ENCODE data around the gene CIROP. TPM values are rescaled to one million over a fixed set of nuclear protein-coding genes. Genes with fewer than 3 reads are reported as not detected.

CIROP gene
- total and polyA plus RNA-seq, 9 of the 15 experiments (the other 6 are each of a cell fraction or from before 2014, with no cell fraction given), result not detected

DNA sequence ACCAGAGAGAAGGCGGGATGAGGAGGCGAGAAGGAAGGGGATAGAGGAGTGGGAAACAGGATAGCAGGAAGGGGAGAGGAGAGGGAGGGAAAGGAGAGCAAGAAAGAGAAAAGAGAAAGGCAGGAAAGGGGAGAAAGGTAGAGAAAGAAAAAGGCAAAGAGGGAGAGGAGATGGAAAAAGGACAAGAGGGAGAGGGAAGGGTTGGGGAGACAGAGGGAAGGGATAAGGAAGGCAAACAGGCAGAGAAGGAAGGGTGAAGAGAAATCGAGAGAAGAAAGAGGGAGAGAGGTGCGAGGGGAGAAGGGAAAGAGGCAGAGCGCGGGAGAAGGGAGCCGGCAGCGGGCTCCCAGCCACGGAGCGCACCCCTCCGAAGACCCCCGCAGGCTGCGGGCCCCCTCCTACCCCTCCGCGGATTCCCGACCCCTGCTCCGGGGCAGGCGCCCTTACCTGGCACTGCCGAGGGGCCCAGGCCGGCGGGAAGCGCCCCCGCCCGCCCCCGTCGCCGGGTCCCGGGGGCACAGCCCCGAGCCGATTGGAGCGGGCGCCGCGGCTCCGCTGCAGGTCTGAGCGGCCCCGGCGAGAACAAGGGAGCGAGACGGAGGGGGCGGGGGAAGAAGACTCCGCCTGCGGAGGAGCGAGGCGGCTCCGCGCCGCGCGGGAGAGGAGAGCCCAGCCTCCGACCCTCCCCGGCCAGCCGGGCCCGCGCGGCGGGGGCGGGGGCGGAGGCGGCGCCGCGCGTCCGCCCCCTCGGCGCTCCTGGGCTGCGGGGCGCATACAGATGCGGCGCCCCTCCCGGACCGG lies 47.6 kb downstream of the CIROP start, which contains the start of gene CDH24 (continued):
- TF ChIP-seq, protein P1, sequence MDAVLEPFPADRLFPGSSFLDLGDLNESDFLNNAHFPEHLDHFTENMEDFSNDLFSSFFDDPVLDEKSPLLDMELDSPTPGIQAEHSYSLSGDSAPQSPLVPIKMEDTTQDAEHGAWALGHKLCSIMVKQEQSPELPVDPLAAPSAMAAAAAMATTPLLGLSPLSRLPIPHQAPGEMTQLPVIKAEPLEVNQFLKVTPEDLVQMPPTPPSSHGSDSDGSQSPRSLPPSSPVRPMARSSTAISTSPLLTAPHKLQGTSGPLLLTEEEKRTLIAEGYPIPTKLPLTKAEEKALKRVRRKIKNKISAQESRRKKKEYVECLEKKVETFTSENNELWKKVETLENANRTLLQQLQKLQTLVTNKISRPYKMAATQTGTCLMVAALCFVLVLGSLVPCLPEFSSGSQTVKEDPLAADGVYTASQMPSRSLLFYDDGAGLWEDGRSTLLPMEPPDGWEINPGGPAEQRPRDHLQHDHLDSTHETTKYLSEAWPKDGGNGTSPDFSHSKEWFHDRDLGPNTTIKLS (IDR thresholded peaks at IDR 0.05; ENCODE audit: borderline replicate concordance, low read depth), result no peak
- no peak for TF ChIP-seq ZNF212 (CRISPR knock-in tag; IDR thresholded peaks at IDR 0.05)
- TF ChIP-seq, protein P2, sequence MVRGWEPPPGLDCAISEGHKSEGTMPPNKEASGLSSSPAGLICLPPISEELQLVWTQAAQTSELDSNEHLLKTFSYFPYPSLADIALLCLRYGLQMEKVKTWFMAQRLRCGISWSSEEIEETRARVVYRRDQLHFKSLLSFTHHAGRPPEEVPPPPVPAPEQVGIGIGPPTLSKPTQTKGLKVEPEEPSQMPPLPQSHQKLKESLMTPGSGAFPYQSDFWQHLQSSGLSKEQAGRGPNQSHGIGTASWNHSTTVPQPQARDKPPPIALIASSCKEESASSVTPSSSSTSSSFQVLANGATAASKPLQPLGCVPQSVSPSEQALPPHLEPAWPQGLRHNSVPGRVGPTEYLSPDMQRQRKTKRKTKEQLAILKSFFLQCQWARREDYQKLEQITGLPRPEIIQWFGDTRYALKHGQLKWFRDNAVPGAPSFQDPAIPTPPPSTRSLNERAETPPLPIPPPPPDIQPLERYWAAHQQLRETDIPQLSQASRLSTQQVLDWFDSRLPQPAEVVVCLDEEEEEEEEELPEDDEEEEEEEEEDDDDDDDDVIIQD (CRISPR knock-in tag; IDR thresholded peaks at IDR 0.05), result no peak
- TF ChIP-seq ERF (CRISPR knock-in tag; IDR thresholded peaks at IDR 0.05), result no peak
- no peak for TF ChIP-seq MAFK (IDR thresholded peaks at IDR 0.05; ENCODE audit: low read length)
- no peak for TF ChIP-seq ZNF717 (CRISPR knock-in tag; IDR thresholded peaks at IDR 0.05)
- TF ChIP-seq L3MBTL2 (IDR thresholded peaks at IDR 0.05), result no peak
- TF ChIP-seq FOXP4 (CRISPR knock-in tag; IDR thresholded peaks at IDR 0.05; ENCODE audit: borderline replicate concordance), result no peak
- TF ChIP-seq ELF1 (tag; IDR thresholded peaks at IDR 0.05), result no peak; the same call in 1 of the 2 replicates
- no peak for TF ChIP-seq ZFPM2 (CRISPR knock-in tag; IDR thresholded peaks at IDR 0.05)
- TF ChIP-seq BCL6 (CRISPR knock-in tag; IDR thresholded peaks at IDR 0.05), result no peak
- TF ChIP-seq, protein P3, sequence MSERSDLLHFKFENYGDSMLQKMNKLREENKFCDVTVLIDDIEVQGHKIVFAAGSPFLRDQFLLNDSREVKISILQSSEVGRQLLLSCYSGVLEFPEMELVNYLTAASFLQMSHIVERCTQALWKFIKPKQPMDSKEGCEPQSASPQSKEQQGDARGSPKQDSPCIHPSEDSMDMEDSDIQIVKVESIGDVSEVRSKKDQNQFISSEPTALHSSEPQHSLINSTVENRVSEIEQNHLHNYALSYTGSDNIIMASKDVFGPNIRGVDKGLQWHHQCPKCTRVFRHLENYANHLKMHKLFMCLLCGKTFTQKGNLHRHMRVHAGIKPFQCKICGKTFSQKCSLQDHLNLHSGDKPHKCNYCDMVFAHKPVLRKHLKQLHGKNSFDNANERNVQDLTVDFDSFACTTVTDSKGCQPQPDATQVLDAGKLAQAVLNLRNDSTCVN (CRISPR knock-in tag; IDR thresholded peaks at IDR 0.05), result peak; percentile 96
- no peak for TF ChIP-seq ZZZ3 (IDR thresholded peaks at IDR 0.05)
- TF ChIP-seq TEAD2 (tag; IDR thresholded peaks at IDR 0.05), result no peak
- no peak for TF ChIP-seq PTBP1 (IDR thresholded peaks at IDR 0.05; ENCODE audit: low read depth, low read length)
- no peak for TF ChIP-seq CAMTA2 (CRISPR knock-in tag; conservative IDR thresholded peaks at IDR 0.05)
- no peak for TF ChIP-seq TEAD1 (CRISPR knock-in tag; IDR thresholded peaks at IDR 0.05)
- TF ChIP-seq, protein P4, sequence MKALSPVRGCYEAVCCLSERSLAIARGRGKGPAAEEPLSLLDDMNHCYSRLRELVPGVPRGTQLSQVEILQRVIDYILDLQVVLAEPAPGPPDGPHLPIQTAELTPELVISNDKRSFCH (CRISPR knock-in tag; IDR thresholded peaks at IDR 0.05), result no peak
- TF ChIP-seq, protein P4 (tag; IDR thresholded peaks at IDR 0.05), result no peak
- TF ChIP-seq, protein P5, sequence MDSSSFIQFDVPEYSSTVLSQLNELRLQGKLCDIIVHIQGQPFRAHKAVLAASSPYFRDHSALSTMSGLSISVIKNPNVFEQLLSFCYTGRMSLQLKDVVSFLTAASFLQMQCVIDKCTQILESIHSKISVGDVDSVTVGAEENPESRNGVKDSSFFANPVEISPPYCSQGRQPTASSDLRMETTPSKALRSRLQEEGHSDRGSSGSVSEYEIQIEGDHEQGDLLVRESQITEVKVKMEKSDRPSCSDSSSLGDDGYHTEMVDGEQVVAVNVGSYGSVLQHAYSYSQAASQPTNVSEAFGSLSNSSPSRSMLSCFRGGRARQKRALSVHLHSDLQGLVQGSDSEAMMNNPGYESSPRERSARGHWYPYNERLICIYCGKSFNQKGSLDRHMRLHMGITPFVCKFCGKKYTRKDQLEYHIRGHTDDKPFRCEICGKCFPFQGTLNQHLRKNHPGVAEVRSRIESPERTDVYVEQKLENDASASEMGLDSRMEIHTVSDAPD (CRISPR knock-in tag; IDR thresholded peaks at IDR 0.05), result no peak
- TF ChIP-seq SRSF9 (IDR thresholded peaks at IDR 0.05; ENCODE audit: borderline replicate concordance, low read depth, low read length), result no peak

All from K562 (cell line).